HAP-1 (cell line): ENCODE data around the gene NTNG2.
"Not testable (repeated sequence)": the region's sequence is repeated elsewhere in the genome, so short reads cannot be mapped to it uniquely, and the experiment has no call there.

Source experiments
- DNase-seq, 2 experiments: peaks; one replicate each; pipeline ENCODE4 v3.0.0-alpha.2; 2016 to 2020; ENCODE audit warnings: low spot score in 2 of 2
- H3K27me3 ChIP-seq: fragments of 250-450 bp; sonication (Bioruptor Pico); 2 replicates; pipeline ENCODE4 v1.5.1; 2020; ENCODE audit warnings: low read depth, mild to moderate bottlenecking, moderate library complexity
- H3K36me3 ChIP-seq: fragments of 250-450 bp; sonication (Bioruptor Pico); replicated peaks from 2 replicates; pipeline ENCODE4 v1.5.1; 2020; ENCODE audit warnings: mild to moderate bottlenecking
- H3K4me1 ChIP-seq: fragments of 250-450 bp; sonication (Bioruptor Pico); 2 replicates; pipeline ENCODE4 v1.5.1; 2020; ENCODE audit warnings: mild to moderate bottlenecking
- H3K4me3 ChIP-seq: fragments of 250-450 bp; sonication (Bioruptor Pico); 2 replicates; pipeline ENCODE4 v1.5.1; 2020; ENCODE audit warnings: mild to moderate bottlenecking, moderate library complexity
- H3K9me3 ChIP-seq: fragments of 250-450 bp; sonication (Bioruptor Pico); 2 replicates; pipeline ENCODE4 v1.5.1; 2020; ENCODE audit warnings: mild to moderate bottlenecking, moderate library complexity
- in situ Hi-C: fragments of 300-500 bp; cut with MboI; formaldehyde crosslinking; loops from 3 replicates; pipeline ENCODE4 v1.14.3; 2020; ENCODE audit warnings: low sequenced_read_pairs, inconsistent platforms, mixed read lengths

NTNG2 gene

GRCh38 chr9:132161743-132162184, at the start of gene NTNG2:
NTNG2 (plus strand) TSS chr9:132162058; CDS start chr9:132166832, 4,774 bp downstream.
- H3K27me3 ChIP-seq = peaks cover 19% of the 10 kb centered on the region

GRCh38 chr9:132114102-132114707, 47.7 kb upstream of the NTNG2 start:
- no peaks in the 10 kb centered on the region for H3K9me3 ChIP-seq
- no peaks in the 10 kb centered on the region for H3K27me3 ChIP-seq
- peak; percentile 39 to 83 for DNase-seq
- no peak overlapping the region for H3K4me3 ChIP-seq
- in situ Hi-C loops = loop anchor here (25.0 kb wide), 1 partner anchor 327 kb away; no protein-coding TSS in a partner anchor
- H3K4me1 ChIP-seq = no peaks in the 10 kb centered on the region
- no peaks in the 10 kb centered on the region for H3K36me3 ChIP-seq

More at GRCh38 chr9:132161743-132162184, at the start of gene NTNG2:
- DNase-seq = no peak
- in situ Hi-C loops = no loop called here
- H3K4me3 ChIP-seq = peak within 1 kb of the TSS; percentile 45
- H3K4me1 ChIP-seq = no peaks in the 10 kb centered on the region
- H3K9me3 ChIP-seq = no peaks in the 10 kb centered on the region
- no peaks in the 10 kb centered on the region for H3K36me3 ChIP-seq

- Histone ChIP-seq H3K36me3 (no peaks in the 10 kb centered on the region), H3K4me1 (no peaks in the 10 kb centered on the region), H3K27me3 (0 out of 2 replicates have a peak, but pooled peaks cover 4% of the 10 kb centered on the region), H3K9me3 (no peaks in the 10 kb centered on the region), H3K4me3 (no peak overlapping the region)
- in situ Hi-C loops = loop anchor here (25.0 kb wide), 1 partner anchor 329 kb away; no protein-coding TSS in a partner anchor
- no peak for DNase-seq
Measured at GRCh38 chr9:132116583-132116982, 45.3 kb upstream of the NTNG2 start.

- Histone ChIP-seq H3K4me3 (no peak overlapping the region), H3K27me3 (peaks cover 7% of the 10 kb centered on the region; the same call in 1 of the 2 replicates), H3K4me1 (no peaks in the 10 kb centered on the region), H3K9me3 (no peaks in the 10 kb centered on the region), H3K36me3 (no peaks in the 10 kb centered on the region)
- no peak for DNase-seq
- in situ Hi-C loops = loop anchor here (25.0 kb wide), 1 partner anchor 330 kb away; no protein-coding TSS in a partner anchor
Measured at GRCh38 chr9:132117694-132118093, 44.2 kb upstream of the NTNG2 start.

GRCh38 chr9:132121021-132121420, 40.8 kb upstream of the NTNG2 start:
- H3K36me3 ChIP-seq = no peaks in the 10 kb centered on the region
- H3K9me3 ChIP-seq = no peaks in the 10 kb centered on the region
- no peaks in the 10 kb centered on the region for H3K4me1 ChIP-seq
- DNase-seq = no peak
- H3K4me3 ChIP-seq = no peak overlapping the region
- peaks cover 32% of the 10 kb centered on the region for H3K27me3 ChIP-seq
- in situ Hi-C loops = loop anchor here (25.0 kb wide), 1 partner anchor 334 kb away; no protein-coding TSS in a partner anchor

GRCh38 chr9:132124800-132125199, 37.1 kb upstream of the NTNG2 start:
- DNase-seq = no peak
- Histone ChIP-seq H3K27me3 (peaks cover 48% of the 10 kb centered on the region), H3K9me3 (no peaks in the 10 kb centered on the region), H3K4me3 (no peak overlapping the region), H3K4me1 (no peaks in the 10 kb centered on the region), H3K36me3 (no peaks in the 10 kb centered on the region)
- in situ Hi-C loops = loop anchor here (25.0 kb wide), 1 partner anchor 337 kb away; no protein-coding TSS in a partner anchor

- DNase-seq = no peak
- Histone ChIP-seq H3K27me3 (peaks cover 48% of the 10 kb centered on the region), H3K4me1 (no peaks in the 10 kb centered on the region), H3K36me3 (no peaks in the 10 kb centered on the region), H3K4me3 (no peak overlapping the region), H3K9me3 (no peaks in the 10 kb centered on the region)
- in situ Hi-C loops = no loop called here
Measured at GRCh38 chr9:132125361-132125760, 36.5 kb upstream of the NTNG2 start.

- Histone ChIP-seq H3K4me3 (no peak overlapping the region), H3K4me1 (no peaks in the 10 kb centered on the region), H3K9me3 (no peaks in the 10 kb centered on the region), H3K27me3 (peaks cover 44% of the 10 kb centered on the region), H3K36me3 (no peaks in the 10 kb centered on the region)
- no peak for DNase-seq
- in situ Hi-C loops = no loop called here
Measured at GRCh38 chr9:132125944-132126679, 35.7 kb upstream of the NTNG2 start.

GRCh38 chr9:132126680-132127236, 35.1 kb upstream of the NTNG2 start:
- in situ Hi-C loops = no loop called here
- no peaks in the 10 kb centered on the region for H3K4me1 ChIP-seq
- no peak overlapping the region for H3K4me3 ChIP-seq
- no peaks in the 10 kb centered on the region for H3K36me3 ChIP-seq
- H3K27me3 ChIP-seq = peaks cover 44% of the 10 kb centered on the region
- H3K9me3 ChIP-seq = no peaks in the 10 kb centered on the region
- no peak for DNase-seq

GRCh38 chr9:132127888-132128534, 33.8 kb upstream of the NTNG2 start:
- no peaks in the 10 kb centered on the region for H3K36me3 ChIP-seq
- no peaks in the 10 kb centered on the region for H3K4me1 ChIP-seq
- no peak overlapping the region for H3K4me3 ChIP-seq
- peaks cover 47% of the 10 kb centered on the region for H3K27me3 ChIP-seq
- in situ Hi-C loops = no loop called here
- no peak for DNase-seq
- no peaks in the 10 kb centered on the region for H3K9me3 ChIP-seq

GRCh38 chr9:132129535-132129934, 32.3 kb upstream of the NTNG2 start:
- Histone ChIP-seq H3K4me1 (no peaks in the 10 kb centered on the region), H3K36me3 (no peaks in the 10 kb centered on the region), H3K4me3 (no peak overlapping the region), H3K27me3 (peaks cover 49% of the 10 kb centered on the region), H3K9me3 (no peaks in the 10 kb centered on the region)
- in situ Hi-C loops = no loop called here
- DNase-seq = no peak

- in situ Hi-C loops, H3K4me1 ChIP-seq, H3K36me3 ChIP-seq, DNase-seq, H3K9me3 ChIP-seq, H3K4me3 ChIP-seq: not testable (repeated sequence)
- H3K27me3 ChIP-seq = peaks cover 25% of the 10 kb centered on the region
Measured at GRCh38 chr9:132134085-132134484, 27.8 kb upstream of the NTNG2 start.

GRCh38 chr9:132135456-132135855, 26.4 kb upstream of the NTNG2 start:
- Histone ChIP-seq H3K4me3 (no peak overlapping the region), H3K9me3 (no peaks in the 10 kb centered on the region), H3K4me1 (no peaks in the 10 kb centered on the region), H3K27me3 (peaks cover 28% of the 10 kb centered on the region), H3K36me3 (no peaks in the 10 kb centered on the region)
- no peak for DNase-seq
- in situ Hi-C loops = no loop called here
